HG02970 (cell line): ENCODE data around the gene EFCAB6.
"Not testable (repeated sequence)": the region's sequence is repeated elsewhere in the genome, so short reads cannot be mapped to it uniquely, and the experiment has no call there.

Experiments
- ATAC-seq: cut with Tn5 transposase; IDR thresholded peaks from one replicate; pipeline ENCODE4 v1.9.1; 2021; ENCODE audit warnings: mild to moderate bottlenecking, moderate library complexity, moderate number of reproducible peaks; ENCODE audit not compliant: unreplicated experiment, low FRiP score

The EFCAB6 gene

DNA sequence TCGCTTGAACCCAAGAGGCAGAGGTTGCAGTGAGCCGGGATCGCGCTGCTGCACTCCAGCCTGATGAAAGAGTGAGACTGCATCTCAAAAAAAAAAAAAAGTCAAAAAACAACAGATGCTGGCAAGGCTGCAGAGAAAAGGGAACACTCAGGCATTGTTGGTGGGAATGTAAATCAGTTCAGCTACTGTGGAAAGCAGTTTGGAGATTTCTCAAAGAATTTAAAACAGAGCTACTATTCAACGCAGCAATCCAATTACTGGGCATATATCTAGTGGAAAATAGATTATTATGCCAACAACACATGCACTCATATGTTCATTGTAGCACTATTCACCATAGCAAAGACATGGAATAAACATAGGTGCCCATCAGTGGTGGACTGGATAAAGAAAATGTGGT is 89.7 kb downstream of the EFCAB6 start:
- no peak for ATAC-seq

DNA sequence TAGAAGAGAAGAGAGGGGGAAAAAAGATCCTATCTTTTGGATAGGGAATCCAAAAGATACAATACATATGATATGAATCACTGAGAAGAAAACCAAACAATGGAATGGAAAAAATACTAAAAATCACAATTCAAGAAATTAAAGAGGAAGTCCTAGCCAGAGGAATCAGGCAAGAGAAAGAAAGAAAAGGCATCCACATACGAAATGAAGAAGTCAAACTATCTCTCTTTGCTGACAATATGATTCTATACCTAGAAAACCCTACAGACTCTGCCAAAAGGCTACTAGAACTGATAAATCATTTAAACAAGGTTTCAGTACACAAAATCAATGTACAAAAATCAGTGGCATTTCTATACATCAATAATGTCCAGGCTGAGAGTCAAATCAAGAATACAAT is 91.4 kb downstream of the EFCAB6 start:
- no peak for ATAC-seq

DNA sequence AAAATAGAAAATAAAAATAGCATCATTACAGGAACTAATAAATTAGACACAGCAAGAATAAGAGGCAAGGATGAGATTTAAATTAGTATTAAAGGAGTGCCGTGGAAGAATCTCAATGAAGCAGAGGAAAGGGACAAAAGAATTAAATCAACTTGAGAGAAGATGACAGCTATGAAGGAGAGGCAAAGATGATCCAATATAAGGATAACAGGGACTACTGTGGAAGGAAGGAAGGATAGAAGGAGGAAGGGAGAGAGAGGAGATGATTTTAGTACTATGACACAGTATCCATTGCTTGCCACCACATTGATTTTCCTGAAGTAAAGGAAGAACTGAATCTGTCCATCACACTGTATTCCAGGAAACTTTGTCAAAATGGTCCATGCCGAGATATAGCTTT is 98.0 kb downstream of the EFCAB6 start:
- no peak for ATAC-seq

DNA sequence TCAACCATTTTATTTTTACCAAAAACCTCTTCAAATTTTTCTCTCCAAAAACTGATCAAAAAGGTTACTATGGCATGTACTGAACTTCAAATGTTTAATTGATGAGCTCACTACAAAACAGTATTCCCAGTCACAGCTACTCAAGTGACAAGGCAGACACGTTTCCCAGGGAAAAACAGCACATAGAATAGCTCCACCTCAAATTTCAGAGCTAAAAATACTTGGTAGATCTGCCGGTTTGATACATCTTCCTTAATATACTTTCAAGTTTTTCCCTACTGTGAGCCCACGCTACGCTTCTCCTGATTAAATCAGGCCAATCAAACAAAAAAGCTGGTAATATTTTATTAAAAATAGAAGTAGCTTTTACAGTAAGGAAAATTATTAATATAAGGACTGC is 100.4 kb downstream of the EFCAB6 start:
- ATAC-seq: no peak

DNA sequence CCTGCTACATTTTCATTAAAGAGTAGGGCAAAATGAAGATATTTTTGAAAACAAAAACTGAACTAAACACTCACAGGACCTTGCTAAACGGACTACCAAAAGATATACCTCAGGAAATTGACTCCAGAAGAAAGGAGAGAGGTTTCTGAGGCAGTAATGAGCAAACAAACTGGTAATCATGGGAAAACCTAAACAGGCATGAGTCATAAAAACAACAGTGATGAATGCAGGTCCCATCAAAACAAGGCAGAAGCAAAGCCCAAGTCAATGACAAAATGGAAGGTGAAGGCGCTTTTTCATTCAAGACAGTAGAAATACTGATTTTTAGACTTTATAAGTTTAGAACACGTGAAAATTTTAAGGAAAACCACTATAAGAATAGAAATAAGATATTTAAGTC is 104.5 kb downstream of the EFCAB6 start:
- no peak for ATAC-seq

DNA sequence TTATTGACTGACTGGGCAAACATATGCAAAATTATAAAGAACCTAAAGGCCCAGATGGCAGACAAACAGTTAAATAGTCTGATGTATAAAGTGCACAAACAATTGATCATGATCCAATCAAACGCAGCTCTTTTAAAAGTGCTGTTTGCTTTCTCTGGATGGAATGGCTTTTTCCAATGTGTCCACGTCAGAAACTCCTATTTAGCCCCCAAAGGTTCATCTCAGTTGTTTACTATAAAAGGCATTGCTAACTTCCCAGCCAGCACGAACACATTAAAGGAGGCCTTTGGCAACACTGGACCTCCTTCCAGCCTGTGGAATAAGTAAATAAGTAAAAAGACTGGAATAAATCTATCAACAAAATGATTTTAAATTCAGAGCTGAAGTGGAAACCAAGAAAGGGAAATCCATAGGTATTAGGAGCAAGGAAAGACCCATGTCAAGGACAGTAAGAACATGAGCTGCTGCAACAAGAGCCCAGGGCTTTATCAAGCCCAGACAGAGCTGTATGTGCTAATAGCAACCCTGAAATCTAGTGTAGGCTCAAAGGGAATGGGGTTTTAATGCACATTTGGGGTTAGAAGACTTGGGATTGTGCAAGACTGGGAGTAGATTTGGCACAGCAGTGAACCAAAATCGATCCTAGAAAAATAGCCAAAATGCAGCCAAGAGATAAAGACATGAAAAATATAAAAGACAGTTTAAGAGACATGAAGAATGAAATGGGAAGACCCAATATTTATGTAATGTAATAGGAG is 105.4 kb downstream of the EFCAB6 start:
- no peak for ATAC-seq

DNA sequence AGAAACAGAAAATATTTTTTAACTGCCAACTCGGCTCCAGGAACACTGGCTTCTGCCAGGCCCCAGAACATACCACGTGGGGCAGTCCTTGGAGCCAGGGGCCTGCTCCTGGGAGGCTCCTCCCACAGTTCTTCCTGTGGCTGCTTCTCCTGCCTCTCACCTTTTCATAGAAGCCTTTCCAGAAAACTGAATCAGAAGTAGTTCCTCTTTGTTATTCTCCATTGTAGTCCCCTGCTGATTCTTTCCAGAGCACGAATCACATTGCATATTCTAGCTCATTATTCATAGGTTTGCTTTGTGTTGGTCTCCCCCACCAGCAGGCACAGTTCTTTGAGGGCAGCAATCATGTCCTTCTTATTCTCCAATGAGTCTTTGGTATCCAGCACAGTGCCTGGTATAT is 106.0 kb downstream of the EFCAB6 start:
- no peak for ATAC-seq

DNA sequence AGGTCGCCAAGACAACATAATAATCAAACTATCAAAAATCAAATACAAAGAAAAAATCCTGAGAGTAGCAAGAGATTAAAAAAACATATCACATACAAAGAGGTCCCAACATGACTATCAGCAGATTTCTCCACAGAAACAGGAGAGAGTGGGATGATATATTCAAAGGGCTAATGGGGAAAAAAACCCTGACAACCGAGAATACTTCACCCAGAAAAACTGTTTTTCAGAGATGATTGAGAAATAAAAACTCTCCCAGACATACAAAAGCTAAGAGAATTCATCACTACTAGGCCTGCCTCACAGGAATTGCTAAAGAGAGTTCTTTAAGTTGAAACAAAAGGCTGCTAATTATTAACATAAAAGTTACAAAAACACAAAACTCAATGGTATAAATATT is 108.1 kb downstream of the EFCAB6 start:
- ATAC-seq: no peak

DNA sequence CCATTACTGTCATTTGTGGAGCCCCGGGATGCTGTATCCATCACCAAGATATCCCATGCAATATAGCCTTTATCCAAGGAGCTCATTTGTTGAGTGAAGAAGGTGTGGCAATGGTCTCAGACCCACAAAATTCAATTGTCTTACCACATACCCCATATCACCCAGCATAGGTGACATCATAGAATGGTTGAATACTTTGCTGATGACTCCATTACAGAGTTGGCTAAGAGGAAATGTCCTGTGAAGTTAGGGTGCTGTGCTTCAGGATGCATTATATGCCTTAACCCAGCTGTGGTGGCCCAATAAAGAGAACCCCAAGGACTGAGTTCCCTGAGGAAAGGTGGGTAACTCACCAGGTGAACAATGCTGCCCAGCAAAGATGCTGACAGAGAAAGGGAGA is 113.7 kb downstream of the EFCAB6 start:
- ATAC-seq: no peak

DNA sequence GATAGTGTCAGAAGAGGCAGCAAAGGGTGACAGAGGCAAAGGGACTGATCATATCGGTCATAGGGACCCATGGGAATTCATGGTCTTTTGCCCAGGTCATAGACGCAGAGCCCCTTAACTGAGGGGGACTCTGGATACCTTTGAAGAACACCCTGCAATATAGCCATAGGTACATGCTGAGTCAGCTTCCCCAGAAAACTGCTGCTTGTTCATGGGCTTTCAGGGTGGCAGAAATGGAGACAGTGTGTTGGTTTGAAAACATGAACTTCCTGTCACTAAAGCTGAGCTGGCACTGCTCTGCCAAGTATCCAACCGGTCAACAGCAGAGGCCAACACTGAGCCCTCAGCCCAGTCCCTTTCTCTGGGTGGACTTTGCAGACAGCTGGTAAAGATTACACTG is 114.2 kb downstream of the EFCAB6 start:
- ATAC-seq: no peak

DNA sequence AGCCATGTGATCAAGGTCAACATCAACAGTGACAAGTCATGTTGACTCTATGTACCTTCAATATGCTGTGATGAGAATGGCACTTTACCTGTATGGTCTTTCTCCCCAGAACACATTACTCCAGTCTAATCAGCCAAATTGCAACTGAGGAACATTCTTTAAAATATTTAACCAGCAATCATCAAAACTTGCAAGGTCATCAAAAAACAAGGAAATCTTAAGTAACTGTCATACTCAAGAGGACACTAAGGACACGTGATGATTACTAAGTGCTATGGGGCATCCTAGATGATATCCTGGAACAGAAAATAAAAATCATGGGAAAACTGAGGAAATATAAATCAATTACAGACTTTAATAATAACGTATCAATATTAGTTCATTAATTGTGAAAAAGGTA is 118.9 kb downstream of the EFCAB6 start:
- ATAC-seq: no peak

DNA sequence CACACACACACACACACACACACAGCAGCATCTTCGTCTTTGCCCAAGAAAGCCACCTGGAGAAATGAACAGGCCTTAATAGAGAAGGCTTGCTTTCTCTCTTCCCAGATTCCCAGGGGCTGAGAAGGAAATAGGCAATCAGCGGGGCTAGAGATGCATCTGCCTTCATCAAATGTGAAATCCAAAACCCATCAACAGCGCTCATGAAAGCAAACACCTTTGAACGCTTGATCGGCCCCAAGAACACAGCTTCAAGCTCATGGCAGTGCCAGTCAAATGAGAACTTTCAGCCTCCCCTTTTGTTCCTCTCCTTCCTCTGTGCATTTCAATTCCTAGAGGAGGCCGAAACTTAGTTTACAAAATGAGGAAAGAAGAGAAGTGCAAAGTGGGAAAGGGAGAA is 122.7 kb downstream of the EFCAB6 start:
- ATAC-seq: no peak

DNA sequence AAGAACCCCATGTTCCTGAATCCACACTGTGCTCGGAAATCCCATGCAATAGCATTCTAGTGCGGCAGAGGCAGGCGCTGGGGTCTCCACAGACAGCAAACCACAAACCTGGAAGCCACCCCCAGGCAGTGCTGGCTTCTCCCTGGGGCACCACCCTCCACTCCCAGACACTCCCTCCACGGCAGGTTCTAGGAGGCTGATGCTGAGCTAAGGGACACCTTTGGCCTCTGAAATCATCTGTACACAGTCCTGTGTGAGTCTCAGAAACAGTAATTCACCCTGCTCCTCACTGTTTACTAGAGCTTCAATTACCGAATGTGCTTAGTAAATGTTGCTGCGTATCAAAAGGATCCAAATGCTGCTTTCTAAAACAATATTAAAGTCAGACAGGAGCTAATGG is 129.3 kb downstream of the EFCAB6 start:
- ATAC-seq: no peak

DNA sequence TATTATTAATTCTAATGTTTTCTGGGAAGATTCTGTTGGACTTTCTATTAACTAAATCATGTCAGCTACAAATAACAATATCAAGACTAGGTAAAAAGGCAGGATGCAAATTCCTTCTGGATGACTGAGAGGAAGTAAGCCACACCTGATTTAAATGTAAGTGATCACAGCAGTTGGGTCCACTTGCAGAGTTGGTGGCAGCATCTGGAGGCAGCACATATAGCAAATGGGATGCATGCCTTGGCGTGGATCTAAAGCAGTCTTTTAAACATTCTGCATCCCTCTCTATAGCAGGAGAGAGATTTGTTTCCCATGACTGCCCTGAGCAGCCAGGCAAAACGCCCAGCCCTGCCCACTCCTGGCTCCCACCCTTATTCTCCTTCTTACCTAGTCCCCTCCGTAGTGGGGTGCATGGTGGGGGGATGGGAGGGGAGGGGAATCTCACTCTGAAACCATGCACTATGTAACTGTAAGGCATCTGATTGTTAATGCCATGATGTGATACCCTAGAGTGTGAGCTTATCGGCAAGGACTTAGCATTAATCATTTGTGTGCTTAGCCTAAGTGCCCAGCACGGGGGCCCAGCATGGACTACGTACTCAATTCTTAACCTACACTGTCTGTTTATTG is 130.3 kb downstream of the EFCAB6 start:
- ATAC-seq: no peak

DNA sequence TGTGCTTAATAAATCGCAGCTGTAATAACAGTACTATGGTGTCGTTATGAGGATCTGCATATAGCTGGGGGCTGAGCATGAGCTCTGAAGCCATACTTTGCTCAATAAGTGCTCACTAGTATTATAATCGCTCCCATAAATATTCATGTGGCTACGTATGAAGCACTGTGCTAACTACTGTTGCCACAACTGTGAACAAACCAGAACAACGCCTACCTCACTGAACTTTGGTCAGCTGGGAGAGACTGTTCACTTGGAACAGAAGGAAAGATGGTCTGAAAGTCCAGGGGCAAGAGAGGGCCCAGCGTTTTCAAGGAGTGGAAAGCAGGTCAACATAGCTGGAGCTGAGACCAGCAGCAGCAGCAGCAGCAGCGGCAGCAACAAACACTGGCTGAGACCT is 141.6 kb downstream of the EFCAB6 start:
- ATAC-seq: no peak

DNA sequence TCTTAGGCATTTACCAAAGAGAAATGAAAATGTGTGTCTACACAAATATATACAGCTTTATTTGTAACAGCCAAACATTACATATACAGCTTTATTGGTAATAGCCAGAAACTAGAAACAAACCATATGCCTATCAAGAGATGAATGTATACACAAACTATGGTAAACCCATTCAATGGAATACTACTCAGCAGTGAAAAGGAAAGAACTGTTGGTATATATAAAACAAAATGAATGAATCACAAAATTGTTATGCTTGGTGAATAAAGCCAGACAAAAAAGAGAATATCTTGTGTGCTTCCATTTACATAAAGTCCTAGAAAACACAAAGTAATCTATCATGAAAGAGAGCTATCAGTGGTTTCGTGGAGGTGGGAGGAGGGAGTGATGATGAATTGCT is 142.9 kb downstream of the EFCAB6 start:
- ATAC-seq: no peak

DNA sequence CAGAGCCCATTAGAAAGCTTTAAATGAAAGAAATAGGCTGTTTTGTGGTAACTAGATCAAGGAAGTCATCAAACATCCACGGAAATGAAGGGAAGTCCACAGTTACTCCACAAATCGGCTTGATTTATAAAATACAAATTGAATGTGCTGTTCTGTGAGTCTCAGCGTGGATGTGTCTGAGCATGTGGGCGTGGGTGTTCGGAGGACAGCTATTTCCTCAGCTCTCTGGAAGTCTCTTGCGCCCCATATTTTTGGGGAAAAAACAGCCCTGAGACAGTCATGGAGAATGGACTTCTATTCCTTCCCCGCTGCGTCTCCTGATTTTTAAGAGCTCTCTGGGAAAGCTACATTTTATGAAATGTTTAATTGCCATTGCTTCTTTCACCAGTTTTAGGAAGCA is 144.4 kb downstream of the EFCAB6 start:
- no peak for ATAC-seq

DNA sequence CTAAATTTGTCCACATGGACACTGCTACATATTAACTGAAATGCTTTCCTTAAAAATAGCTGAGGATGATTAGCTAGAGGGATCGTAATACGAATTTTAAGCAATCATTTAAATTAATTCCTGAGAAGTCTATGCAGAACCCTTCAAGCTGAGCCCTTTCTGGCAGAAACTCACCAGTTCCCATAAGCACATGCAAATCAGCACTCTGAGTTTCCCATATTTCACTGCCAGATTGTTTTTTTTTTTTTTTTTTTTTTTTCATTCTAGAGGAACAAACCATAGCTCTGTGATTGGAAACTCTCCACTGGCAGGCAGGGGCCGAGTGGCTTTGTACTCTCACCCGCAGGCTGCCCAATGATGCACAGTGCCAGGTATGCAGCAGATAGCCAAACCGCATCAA is 145.6 kb downstream of the EFCAB6 start:
- no peak for ATAC-seq

DNA sequence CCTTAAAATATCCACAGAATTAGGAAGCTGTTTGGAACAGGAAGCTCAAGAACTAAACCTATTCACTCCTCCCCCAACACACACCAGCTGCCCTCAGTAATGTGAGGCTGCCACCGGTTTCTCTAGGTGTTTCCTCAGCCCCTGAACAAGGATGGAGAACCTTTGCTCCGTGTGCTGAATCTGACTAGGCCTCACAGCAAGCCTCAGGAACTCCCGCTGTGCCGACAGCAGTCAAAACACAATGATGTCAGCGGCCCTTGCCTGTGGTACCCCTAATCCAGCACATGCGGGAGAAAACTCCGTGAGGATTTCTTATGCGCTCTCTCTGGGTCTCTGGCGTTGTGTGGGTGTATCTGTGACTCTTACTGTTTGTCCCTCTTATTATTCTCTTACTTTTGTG is 153.3 kb downstream of the EFCAB6 start:
- ATAC-seq: no peak

DNA sequence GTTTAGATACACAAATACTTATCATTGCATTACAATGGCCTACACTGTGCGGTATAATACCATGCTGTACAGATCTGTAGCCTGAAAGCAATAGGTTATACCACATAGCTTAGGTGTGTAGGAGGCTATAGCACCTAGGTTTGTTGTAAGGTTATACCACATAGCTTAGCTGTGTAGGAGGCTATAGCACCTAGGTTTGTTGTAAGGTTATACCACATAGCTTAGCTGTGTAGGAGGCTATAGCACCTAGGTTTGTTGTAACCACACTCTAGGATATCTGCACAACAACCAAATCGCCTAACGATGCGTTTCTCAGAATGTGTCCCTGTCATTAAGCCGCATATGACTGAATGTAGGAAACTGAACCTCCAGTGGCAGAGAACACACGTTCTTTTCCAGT is 155.5 kb downstream of the EFCAB6 start:
- ATAC-seq: not testable (repeated sequence)

DNA sequence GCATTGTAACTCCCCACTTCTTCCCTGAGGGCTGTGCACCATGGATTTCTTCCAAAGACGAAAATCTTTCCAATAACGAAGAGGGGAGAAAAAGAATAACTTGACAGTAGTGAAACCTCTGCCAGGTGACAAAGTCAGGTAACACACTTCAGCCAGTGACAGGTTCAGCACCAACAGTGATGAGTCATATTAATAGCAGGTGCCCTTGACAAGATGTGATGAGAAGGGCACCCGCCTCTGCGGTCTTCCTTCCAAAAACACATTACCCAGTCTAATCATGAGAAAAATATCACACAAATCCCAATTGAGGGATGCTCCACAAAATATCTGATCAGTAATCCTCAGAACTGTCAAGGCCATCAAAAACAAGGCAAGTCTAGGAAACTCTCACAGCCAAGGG is 157.8 kb downstream of the EFCAB6 start:
- no peak for ATAC-seq

DNA sequence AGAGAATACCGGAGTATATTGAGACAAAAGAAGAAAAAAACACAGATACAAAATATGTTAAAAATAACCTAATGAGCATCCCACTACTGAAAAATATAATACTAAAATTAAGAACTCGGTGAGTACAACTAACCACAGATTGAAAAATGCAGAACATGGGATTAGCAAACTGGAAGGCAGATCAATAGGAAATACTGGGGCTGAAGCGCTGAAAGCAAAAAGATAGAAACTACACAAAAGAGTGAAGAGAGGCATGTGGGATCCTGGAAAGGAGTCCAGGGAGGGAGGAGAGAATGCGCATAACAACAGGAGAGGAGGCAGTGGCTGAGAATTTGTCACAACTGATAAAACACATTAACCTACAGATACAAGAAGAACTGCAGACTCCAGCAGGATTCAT is 159.3 kb downstream of the EFCAB6 start:
- ATAC-seq: no peak
